ENCODE results near the gene CLCN5.

Gene CLCN5

DNA sequence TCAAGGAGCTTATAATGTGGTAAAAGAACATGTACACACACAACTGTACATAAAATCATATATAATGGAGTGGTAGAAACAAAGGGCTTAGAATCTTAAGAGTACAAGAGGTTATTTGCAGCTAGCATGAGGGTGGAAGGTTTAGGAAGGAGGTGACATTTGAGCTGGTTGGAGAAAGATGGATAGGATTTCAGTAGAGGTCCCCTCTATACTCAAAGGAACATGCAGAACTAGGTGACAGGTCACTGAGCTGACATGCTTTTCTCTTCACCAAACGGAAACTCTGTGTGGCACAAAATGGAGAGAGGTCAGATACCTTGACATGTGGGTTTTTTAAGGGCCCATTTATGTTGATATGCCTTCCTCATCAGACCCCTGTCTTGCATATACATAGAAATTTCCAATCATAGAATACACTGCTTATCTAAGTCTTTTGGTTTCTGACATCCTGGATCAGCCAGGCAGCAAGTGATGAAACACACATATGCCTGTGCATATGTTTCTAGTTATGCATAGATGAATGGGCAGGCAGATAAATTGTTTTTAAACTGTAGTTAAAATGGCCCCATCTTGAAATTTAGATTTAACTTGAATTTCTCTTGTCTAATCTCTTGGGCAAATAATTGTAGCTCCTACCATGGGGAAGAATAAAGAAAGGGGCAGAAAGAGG is 29.3 kb downstream of the CLCN5 start:
- no peak for DNase-seq (ENCODE audit: low spot score)
- in situ Hi-C loops (cut with MboI; ENCODE audit: low sequenced_read_pairs, unreplicated experiment) = no loop called here
- TF ChIP-seq, protein P1, sequence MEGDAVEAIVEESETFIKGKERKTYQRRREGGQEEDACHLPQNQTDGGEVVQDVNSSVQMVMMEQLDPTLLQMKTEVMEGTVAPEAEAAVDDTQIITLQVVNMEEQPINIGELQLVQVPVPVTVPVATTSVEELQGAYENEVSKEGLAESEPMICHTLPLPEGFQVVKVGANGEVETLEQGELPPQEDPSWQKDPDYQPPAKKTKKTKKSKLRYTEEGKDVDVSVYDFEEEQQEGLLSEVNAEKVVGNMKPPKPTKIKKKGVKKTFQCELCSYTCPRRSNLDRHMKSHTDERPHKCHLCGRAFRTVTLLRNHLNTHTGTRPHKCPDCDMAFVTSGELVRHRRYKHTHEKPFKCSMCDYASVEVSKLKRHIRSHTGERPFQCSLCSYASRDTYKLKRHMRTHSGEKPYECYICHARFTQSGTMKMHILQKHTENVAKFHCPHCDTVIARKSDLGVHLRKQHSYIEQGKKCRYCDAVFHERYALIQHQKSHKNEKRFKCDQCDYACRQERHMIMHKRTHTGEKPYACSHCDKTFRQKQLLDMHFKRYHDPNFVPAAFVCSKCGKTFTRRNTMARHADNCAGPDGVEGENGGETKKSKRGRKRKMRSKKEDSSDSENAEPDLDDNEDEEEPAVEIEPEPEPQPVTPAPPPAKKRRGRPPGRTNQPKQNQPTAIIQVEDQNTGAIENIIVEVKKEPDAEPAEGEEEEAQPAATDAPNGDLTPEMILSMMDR (IDR thresholded peaks at IDR 0.05; ENCODE audit: borderline replicate concordance, control extremely low read depth, extremely low read depth, insufficient read depth, missing control alignments) = no peak

DNA sequence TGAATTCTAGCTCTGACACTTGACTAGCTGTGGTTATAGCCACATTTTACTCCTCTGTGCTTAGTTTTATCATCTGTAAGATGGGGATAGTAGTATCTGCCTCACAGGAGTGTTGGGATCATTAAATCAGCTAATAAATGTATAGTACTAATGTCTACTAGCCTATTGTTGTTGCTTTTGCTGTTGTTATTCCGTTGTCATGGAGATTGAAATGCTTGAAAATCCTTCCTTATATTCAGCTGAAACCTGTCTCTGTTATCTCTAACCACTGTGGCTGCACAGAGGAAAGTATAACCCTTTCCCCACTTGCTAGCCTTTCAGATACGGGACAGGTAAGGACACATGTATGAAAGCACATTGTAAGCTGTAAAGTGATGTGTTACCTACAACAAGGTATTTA is 33.9 kb downstream of the CLCN5 start:
- in situ Hi-C loops (cut with MboI; ENCODE audit: low sequenced_read_pairs, unreplicated experiment) = no loop called here

DNA sequence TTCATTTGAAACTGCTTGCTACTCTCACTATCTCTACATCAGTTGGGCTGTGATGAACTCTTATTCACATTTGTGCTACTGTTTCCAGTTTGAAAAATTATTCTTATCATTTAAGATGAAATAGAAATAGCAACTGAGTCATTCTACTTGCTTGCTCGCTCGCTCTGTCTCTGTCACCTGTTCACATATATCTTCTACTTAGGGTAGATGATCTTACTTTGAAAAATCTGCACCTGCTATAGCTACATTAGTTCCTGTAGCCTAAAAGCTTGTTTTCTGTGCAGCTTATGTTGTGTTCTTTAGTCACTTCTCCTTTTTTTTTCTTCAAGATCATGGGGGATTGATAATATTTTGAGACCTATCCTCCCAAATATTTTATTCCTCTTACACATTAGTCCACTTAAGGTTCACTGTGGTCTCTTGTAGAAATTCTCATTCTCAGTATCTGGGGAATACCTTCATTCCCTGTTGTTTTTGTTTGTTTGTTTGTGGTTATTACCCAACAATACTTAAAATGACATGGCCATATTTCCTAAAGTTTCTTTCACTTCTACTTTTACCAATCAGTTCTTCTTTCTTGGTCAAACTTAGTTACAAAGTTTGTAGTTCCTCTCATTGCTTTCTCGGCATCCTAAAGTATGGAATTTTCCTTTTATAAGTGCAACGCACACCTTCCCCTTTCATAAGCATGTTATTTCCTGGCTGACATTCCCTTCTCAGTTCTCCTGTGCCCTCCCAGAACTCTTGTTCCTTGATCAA is 36.5 kb downstream of the CLCN5 start:
- TF ChIP-seq, protein P1 (IDR thresholded peaks at IDR 0.05; ENCODE audit: borderline replicate concordance, control extremely low read depth, extremely low read depth, insufficient read depth, missing control alignments) = no peak
- in situ Hi-C loops (cut with MboI; ENCODE audit: low sequenced_read_pairs, unreplicated experiment) = no loop called here
- no peak for DNase-seq (ENCODE audit: low spot score)

More for the DNA sequence above, 33.9 kb downstream of the CLCN5 start:
- TF ChIP-seq, protein P1 (IDR thresholded peaks at IDR 0.05; ENCODE audit: borderline replicate concordance, control extremely low read depth, extremely low read depth, insufficient read depth, missing control alignments) = no peak
- DNase-seq (ENCODE audit: low spot score) = no peak

DNA sequence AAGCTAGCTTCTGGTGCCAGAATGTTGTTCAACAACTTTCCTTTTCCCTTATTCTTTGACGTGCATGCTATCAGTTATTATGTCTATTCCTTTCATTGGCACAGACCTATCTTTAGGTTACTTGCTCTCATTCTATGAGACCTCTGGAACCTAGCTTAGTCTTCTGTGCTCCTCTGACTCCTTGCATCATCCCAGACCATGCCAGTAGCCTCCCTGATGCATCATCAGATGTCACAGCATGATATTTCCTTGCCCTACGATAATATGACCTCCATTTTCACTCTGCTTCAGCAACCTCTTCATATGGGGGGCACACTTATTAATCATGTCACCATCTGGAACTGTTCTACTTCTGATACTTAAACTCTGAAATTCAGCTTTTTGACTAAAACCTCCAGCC is 37.2 kb downstream of the CLCN5 start:
- TF ChIP-seq, protein P1 (IDR thresholded peaks at IDR 0.05; ENCODE audit: borderline replicate concordance, control extremely low read depth, extremely low read depth, insufficient read depth, missing control alignments) = no peak
- in situ Hi-C loops (cut with MboI; ENCODE audit: low sequenced_read_pairs, unreplicated experiment) = no loop called here

DNA sequence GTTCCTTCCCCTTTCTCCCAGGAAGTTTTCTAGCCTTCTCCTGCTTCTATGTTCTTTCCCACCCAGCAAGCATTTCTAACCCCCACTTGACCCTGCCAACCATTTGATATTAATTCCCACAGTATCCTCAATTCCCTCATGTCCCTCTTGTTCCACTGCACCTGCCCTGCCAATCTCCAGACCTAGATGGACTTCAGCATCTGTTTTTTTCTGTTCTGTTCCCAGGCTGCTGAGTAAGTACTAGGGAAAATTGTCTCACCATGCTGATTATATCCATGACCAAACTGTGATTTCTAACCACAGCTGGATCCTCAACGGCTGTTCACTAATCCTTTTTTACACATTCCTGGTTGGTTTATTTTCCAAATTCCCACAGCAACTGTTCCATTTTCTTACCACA is 37.7 kb downstream of the CLCN5 start:
- TF ChIP-seq, protein P1 (IDR thresholded peaks at IDR 0.05; ENCODE audit: borderline replicate concordance, control extremely low read depth, extremely low read depth, insufficient read depth, missing control alignments) = no peak
- in situ Hi-C loops (cut with MboI; ENCODE audit: low sequenced_read_pairs, unreplicated experiment) = no loop called here

More for the DNA sequence above, 37.2 kb downstream of the CLCN5 start:
- DNase-seq (ENCODE audit: low spot score) = no peak

DNA sequence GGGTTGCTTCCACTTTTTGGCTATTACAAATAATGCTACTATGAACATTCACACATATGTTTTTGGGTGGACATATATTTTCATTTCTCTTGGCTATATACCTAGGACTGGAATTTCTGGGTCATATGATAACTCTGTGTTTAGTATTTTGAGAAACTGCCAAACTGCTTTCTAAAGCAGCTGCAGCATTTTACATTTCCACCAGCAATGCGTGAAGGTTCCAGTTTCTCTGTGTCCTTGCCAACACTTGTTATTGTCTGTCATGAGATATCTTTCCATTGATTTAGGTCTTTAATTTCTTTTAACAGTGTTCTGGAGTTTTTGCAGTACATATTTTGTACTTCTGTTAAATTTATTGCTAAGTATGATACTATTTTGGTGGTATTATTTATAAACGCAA is 48.3 kb downstream of the CLCN5 start:
- in situ Hi-C loops (cut with MboI; ENCODE audit: low sequenced_read_pairs, unreplicated experiment) = no loop called here
- TF ChIP-seq, protein P1 (IDR thresholded peaks at IDR 0.05; ENCODE audit: borderline replicate concordance, control extremely low read depth, extremely low read depth, insufficient read depth, missing control alignments) = no peak
- DNase-seq (ENCODE audit: low spot score) = no peak

More for the DNA sequence above, 37.7 kb downstream of the CLCN5 start:
- no peak for DNase-seq (ENCODE audit: low spot score)

Data from GM13976 (cell line).